Stimulated activated CD4-positive, alpha-beta T cell treated with anti-CD3 and anti-CD28 coated beads, TNF-alpha, amount 100 ng/mL, for 24 hours (primary cell): ENCODE measurements around the gene KLHL15.
"Not testable (repeated sequence)": the region's sequence is repeated elsewhere in the genome, so short reads cannot be mapped to it uniquely, and the experiment has no call there.

ENCODE experiments used
- DNase-seq, 3 experiments: peaks; one replicate each; pipeline ENCODE4 v3.0.0-alpha.2; 2020; ENCODE audit warnings: low read depth in 3 of 3

KLHL15 gene, protein sequence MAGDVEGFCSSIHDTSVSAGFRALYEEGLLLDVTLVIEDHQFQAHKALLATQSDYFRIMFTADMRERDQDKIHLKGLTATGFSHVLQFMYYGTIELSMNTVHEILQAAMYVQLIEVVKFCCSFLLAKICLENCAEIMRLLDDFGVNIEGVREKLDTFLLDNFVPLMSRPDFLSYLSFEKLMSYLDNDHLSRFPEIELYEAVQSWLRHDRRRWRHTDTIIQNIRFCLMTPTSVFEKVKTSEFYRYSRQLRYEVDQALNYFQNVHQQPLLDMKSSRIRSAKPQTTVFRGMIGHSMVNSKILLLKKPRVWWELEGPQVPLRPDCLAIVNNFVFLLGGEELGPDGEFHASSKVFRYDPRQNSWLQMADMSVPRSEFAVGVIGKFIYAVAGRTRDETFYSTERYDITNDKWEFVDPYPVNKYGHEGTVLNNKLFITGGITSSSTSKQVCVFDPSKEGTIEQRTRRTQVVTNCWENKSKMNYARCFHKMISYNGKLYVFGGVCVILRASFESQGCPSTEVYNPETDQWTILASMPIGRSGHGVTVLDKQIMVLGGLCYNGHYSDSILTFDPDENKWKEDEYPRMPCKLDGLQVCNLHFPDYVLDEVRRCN

DNA sequence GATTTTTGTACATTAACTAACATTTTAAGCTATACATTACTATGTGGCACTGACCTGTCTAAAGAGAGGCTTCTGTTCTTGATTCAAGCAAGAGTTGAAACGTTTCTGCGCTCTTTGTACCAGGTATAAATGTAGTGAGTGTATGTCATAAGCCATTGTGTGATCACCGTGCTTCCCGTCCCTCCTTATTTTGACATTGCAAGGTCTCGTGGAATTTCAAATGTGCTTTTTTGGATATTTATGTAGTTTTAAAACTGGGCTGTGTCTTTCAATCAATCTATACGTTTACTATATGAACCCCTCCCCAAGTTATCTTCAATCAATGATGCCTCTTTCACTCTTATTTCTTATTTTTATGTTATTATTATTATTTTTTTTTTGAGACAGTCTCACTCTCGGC, at the start of gene KLHL15:
TSS of gene KLHL15 (minus strand) at position 101 of the 400 bp plus-strand sequence. CDS start 20,493 bp downstream, outside the sequence.
- DNase-seq, result no peak

GRCh38 chrX:24069877-24070276, 42.9 kb upstream of the KLHL15 start:
- no peak for DNase-seq

- DNase-seq, result no peak
Observed at GRCh38 chrX:24063488-24063887, 36.5 kb upstream of the KLHL15 start.

DNA sequence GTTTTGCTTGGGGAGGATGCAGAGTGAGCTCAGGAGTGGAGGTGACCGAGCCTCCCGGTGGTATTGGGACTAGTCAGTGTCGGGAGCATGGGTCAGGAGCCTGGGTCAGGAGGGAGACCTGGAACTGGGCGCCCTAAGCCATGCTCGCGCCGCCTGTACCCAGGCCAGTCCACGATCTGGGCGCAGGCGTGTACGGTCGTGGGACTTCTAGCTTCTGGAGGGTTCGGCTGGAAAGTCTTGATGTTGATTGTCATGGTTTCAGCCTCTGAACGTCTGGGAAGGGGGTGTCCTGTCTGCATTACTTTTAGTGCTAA, 28.0 kb upstream of the KLHL15 start:
- no peak for DNase-seq

DNA sequence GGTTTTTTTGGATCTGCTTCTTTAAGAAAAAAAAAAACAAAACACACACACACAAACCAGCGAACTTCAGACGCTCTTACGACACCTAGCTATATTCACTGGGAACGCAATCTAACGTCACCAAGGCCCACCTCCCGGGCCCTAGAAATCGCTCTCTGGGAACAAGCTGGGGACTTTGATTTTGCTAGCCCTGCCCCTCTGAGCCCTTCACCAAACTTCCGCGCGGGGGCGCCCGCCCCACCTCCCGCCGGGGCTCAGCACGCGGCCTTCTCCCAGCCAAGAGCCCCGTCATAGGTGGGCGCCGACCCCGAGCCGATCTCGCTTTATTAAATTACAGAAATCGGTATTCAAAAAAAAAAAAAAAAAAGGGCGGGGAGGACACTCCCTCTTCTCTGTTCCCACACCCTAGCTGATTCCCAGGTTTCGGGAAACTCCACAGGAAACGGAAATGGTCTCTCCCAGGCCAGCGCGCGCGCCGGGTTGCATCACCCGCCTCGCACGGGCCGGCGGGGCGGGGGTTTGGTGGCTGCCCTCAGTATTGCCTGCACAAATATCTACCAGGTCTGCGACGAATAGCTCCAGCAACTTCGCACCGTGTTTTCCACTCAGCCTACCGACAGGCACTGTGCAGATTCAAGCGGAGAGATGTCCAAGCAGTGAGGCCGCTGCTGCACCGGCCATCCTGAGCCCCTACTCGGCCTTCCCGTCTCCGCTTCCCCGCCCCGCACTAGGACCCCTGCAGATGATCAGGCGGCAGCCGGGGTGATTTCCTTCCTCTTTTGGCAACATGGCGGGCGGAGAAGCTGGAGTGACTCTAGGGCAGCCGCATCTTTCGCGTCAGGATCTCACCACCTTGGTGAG, 27.4 kb upstream of the KLHL15 start, which contains the start of gene EIF2S3:
TSS of gene EIF2S3 (plus strand) at position 775 of the 861 bp plus-strand sequence. CDS start at position 788, 13 bp downstream.
- DNase-seq, result peak; percentile 60 to 78 (median 66)

DNA sequence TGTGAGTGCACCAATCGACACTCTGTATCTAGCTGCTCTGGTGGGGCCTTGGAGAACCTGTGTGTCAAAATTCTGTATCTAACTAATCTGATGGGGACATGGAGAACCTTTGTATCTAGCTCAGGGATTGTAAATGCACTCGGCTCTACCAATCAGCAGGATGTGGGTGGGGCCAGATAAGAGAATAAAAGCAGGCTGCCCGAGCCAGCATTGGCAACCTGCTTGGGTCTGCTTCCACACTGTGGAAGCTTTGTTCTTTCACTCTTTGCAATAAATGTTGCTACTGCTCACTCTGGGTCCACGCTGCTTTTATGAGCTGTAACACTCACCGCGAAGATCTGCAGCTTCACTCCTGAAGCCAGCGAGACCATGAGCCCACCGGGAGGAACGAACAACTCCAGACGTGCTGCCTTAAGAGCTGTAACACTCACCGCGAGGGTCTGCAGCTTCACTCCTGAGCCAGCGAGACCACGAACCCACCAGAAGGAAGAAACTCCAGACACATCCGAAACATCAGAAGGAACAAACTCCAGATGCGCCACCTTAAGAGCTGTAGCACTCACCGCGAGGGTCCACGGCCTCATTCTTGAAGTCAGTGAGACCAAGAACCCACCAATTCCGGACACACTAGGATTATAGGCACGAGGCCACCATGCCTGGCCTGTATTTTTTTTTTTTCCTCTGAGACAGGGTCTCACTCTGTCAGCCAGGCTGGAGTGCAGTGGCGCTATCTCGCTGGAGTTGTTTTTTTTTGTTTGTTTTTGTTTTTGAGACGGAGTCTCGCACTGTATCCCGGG, 23.7 kb upstream of the KLHL15 start:
- DNase-seq, result not testable (repeated sequence)

- DNase-seq, result not testable (repeated sequence)
Observed at GRCh38 chrX:24049643-24050042, 22.7 kb upstream of the KLHL15 start.

GRCh38 chrX:24046060-24046459, 19.1 kb upstream of the KLHL15 start:
- DNase-seq, result not testable (repeated sequence)

- no peak for DNase-seq
Observed at GRCh38 chrX:24037729-24038128, 10.7 kb upstream of the KLHL15 start.

- no peak for DNase-seq
Observed at GRCh38 chrX:24034485-24034884, 7.5 kb upstream of the KLHL15 start.

DNA sequence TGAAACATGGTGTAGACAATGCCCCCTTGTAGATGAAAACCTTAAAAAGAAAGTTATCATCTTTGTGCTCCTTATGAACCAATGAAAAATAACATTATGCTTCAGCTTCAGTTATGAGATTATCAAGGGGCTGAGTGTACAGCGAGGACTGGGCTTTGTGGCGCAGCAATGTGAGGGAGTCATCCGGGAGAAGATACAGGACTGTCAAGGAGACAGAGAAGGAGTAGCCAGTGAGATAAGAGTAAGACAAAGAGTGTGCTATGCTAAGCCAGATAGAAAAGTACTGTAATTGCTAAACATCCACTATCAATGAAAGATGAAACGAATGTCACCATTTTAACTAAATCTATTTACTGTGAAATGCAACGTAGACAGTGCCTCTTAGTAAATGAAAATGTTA, 3.6 kb upstream of the KLHL15 start:
- DNase-seq, result no peak

GRCh38 chrX:24027985-24028384, 999 bp upstream of the KLHL15 start:
- DNase-seq, result no peak

DNA sequence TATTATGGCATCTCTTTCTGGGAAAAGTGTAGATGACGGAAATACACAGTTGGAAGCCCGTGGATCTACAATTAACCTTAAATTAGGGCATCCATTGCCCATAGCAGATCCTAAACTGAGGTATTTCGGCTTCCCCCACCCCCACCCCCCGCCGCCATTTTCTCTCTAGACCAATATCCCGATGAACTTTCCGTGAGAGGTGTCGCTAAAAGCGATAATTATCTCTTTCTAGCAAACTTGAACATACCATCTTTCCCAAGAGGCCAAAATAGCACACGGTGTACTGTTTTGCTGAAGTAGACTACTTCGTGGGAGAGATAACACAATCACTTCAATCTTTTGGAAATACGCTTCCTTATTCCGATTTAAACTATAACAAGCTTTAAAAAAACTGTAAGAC, 554 bp downstream of the KLHL15 start:
- DNase-seq, result no peak

DNA sequence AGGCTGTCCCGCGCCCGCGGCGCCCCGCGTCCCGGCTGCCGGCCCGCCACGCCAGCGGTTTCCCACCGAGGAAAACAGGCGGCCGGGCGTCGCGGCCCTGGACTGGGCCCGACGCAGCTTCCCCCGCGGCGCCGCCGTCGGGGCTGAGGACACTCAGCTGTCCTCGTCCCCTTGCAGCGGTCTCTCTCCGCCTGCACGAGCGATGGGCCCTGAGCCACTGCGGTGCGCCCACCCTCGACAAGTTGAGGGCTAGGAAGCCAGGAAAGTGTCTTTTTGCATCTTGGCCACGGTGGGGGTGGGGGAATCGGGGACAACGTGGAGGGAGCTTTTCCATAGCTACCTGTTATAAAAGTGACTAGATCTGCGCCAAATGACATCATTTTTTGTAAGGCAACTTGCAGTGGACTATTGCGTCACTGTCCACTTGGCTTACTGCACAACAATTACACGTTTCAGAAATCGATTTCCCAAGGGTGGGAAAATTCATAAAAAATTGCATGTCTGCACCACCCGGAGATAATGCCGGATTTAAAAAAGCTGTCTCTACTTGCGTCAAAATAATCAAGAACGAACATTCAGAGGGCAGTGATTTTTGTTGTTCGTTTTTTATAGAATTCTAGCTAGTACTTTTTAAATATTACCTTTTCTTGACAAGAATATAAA, 1.1 kb downstream of the KLHL15 start:
- DNase-seq, result no peak

DNA sequence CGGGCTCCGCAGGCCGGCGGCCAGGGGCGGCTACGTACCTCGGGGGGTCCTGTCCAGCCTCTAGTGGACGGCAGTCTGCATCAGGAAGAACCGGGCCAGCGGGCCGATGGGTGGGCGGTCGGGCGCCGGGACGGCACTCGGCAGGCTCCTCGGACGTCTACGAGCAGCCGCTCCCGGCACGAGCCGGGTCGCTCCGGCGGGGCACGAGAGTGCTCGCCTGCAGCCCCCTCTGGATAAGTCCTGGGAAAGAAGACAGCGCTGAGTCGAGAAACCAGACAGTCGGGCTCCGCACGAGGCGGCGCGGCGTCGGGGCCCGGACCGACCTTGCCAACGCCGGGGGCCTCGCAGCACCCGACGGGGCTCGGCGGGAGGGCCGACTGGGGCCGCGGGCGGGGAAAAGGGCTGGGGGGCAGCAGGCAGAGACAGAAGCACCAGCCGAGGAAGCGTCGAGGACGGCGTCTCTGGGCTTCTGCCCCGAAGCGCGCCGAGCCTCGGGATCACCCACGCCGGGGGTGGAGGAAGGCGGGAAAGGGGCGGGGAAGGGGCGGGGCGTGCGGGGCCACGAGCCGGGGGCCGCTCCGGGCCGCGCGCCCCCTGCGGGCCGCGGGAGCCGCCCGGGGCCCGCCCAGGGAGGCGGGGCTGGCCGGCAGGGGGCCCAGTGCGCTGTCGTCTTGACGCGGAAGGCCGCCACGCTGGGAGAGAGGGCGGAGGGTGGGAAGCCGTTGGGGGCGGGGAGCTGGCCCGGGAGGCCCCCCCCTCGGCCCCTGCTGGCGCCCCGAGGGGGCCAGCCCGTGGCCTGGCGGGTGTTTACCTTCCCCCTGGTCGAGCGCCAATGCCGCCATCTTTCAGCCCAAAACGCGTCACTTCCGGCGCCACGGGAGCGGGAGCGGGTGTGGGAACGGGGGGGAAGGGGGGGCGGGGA, 1.9 kb downstream of the KLHL15 start:
- peak; percentile 59 to 78 (median 64) for DNase-seq

DNA sequence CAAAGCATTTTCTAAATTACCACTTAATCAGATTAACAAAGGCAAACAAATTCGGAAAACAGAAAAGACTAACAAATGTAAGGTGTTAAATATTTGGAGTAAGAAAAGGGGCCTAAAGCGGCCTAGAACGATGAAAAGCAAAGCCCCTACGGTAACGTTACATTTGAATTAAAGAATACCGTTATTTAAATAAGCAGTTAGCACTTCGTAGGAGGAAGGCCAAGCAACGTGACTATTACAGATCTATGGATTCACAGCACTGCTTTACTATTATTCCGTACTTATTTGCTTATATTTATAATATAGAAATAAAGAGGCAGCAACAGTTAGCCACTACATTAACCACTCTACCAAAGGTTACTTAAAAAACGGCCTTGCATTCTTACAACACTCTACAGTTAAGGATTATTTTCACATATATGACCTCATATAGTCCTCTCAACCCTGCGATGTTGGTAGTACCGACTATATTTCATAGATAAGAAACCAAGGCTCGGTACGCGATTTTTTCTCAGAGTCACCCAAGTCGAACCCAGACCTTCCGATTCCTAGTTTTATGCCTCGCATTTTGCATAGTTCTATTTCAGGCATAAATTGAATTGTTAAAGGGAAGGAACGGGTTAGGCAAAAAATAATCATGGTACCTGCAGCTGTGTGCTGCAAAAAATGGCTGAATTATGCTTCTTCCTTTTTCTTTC, 2.9 kb downstream of the KLHL15 start:
- DNase-seq, result no peak

- no peak for DNase-seq
Observed at GRCh38 chrX:24023544-24023943, 3.4 kb downstream of the KLHL15 start.

GRCh38 chrX:24020306-24020876, 6.6 kb downstream of the KLHL15 start:
- no peak for DNase-seq

GRCh38 chrX:24019448-24019847, 7.5 kb downstream of the KLHL15 start:
- DNase-seq, result no peak
